IMR-90 (cell line): Measurements from ENCODE around the gene OGFOD1. TPM values are rescaled to one million over a fixed set of nuclear protein-coding genes. Genes with fewer than 3 reads are reported as not detected.

Experiments used
- ATAC-seq: fragments of 200-7000 bp; cut with Tn5 transposase; 2 replicates; pipeline ENCODE4 v1.9.1; 2020; ENCODE audit warnings: low read depth, mild to moderate bottlenecking, moderate library complexity
- BruUV-seq: library from RNA; stranded (reverse); fragments of 400-500 nt; replicated peaks from 2 replicates; lab custom pipeline; 2021; lab: Mats Ljungman, UMichigan
- CTCF ChIA-PET: fragments of 300-600 bp; formaldehyde crosslinking; extraction: SDS; loops from one replicate; lab custom pipeline; 2021; ENCODE audit warnings: antibody characterized with exemption; lab: Yijun Ruan, JAX
- POLR2A ChIA-PET: fragments of 300-600 bp; sonication (Branson Sonifier 250); formaldehyde crosslinking; loops from one replicate; lab custom pipeline; 2022; ENCODE audit warnings: antibody characterized with exemption; ENCODE audit not compliant: unreplicated experiment; lab: Charles Lee
- DNase-seq: peaks from one replicate; pipeline ENCODE4 v3.0.0; 2013
- H2AFZ ChIP-seq: replicated peaks from 2 replicates; pipeline ENCODE3; 2013; ENCODE audit warnings: low read length, mild to moderate bottlenecking; ENCODE audit not compliant: poor library complexity
- H2AK5ac ChIP-seq: 2 replicates; pipeline ENCODE4 v1.6.1; 2013; ENCODE audit warnings: low read depth, low read length, inconsistent platforms
- H2AK9ac ChIP-seq: replicated peaks from 2 replicates; pipeline ENCODE3; 2013; ENCODE audit warnings: mild to moderate bottlenecking, low read depth, low read length, moderate library complexity; ENCODE audit not compliant: poor library complexity
- H2BK120ac ChIP-seq: 2 replicates; pipeline ENCODE4 v1.6.1; 2013; ENCODE audit warnings: low read depth, low read length, inconsistent platforms
- H2BK15ac ChIP-seq: 3 replicates; pipeline ENCODE4 v1.6.1; 2013; ENCODE audit warnings: low read depth, low read length, inconsistent platforms
- H2BK20ac ChIP-seq: 2 replicates; pipeline ENCODE4 v1.6.1; 2013; ENCODE audit warnings: low read depth, mild to moderate bottlenecking, inconsistent platforms, low read length, moderate library complexity
- H2BK5ac ChIP-seq: 2 replicates; pipeline ENCODE4 v1.6.1; 2013; ENCODE audit warnings: mild to moderate bottlenecking, low read depth, low read length, inconsistent platforms; ENCODE audit not compliant: poor library complexity, severe bottlenecking
- H3K14ac ChIP-seq: replicated peaks from 2 replicates; pipeline ENCODE4 v1.6.1; 2013; ENCODE audit warnings: low read depth, low read length, inconsistent platforms
- H3K18ac ChIP-seq: 2 replicates; pipeline ENCODE4 v1.6.1; 2013; ENCODE audit warnings: low read depth, low read length, control low read depth
- H3K23ac ChIP-seq: 2 replicates; pipeline ENCODE4 v1.6.1; 2013; ENCODE audit warnings: low read depth, low read length, inconsistent platforms
- H3K27ac ChIP-seq: 2 replicates; pipeline ENCODE4 v1.5.1; 2013; ENCODE audit warnings: mild to moderate bottlenecking, control low read depth, low read length; ENCODE audit not compliant: insufficient read depth
- H3K27me3 ChIP-seq: 2 replicates; pipeline ENCODE4 v1.6.1; 2013; ENCODE audit warnings: low read length; ENCODE audit not compliant: control insufficient read depth, insufficient read depth
- H3K36me3 ChIP-seq: 2 replicates; pipeline ENCODE4 v1.6.1; 2013; ENCODE audit warnings: low read length, mixed read lengths; ENCODE audit not compliant: control insufficient read depth, insufficient read depth
- H3K4ac ChIP-seq: 2 replicates; pipeline ENCODE4 v1.6.1; 2013; ENCODE audit warnings: low read depth, low read length, inconsistent platforms
- H3K4me1 ChIP-seq: 2 replicates; pipeline ENCODE4 v1.6.1; 2013; ENCODE audit warnings: low read length, mixed read lengths; ENCODE audit not compliant: control insufficient read depth, insufficient read depth
- H3K4me2 ChIP-seq: 2 replicates; pipeline ENCODE4 v1.6.1; 2013; ENCODE audit warnings: low read depth, mild to moderate bottlenecking, control low read depth, low read length, moderate library complexity
- H3K4me3 ChIP-seq: 2 replicates; pipeline ENCODE4 v1.5.1; 2013; ENCODE audit warnings: low read depth, mild to moderate bottlenecking, control low read depth, low read length, moderate library complexity; ENCODE audit not compliant: insufficient read depth
- H3K56ac ChIP-seq: 2 replicates; pipeline ENCODE4 v1.6.1; 2013; ENCODE audit warnings: low read length, inconsistent platforms; ENCODE audit not compliant: insufficient read depth; ENCODE audit errors: extremely low read depth
- H3K79me1 ChIP-seq, 2 experiments: 2 replicates each; pipeline ENCODE4 v1.6.1; 2013; ENCODE audit warnings: low read length in 2 of 2, inconsistent platforms in 1 of 2, low read depth in 1 of 2
- H3K9ac ChIP-seq: 2 replicates; pipeline ENCODE4 v1.6.1; 2013; ENCODE audit warnings: low read depth, low read length, control low read depth
- H3K9me1 ChIP-seq: 2 replicates; pipeline ENCODE4 v1.6.1; 2013; ENCODE audit warnings: low read length, inconsistent platforms; ENCODE audit not compliant: insufficient read depth
- H3K9me3 ChIP-seq: 2 replicates; pipeline ENCODE4 v1.6.1; 2013; ENCODE audit warnings: low read length; ENCODE audit not compliant: control insufficient read depth, insufficient read depth
- H4K20me1 ChIP-seq: 2 replicates; pipeline ENCODE4 v1.6.1; 2013; ENCODE audit warnings: low read length, inconsistent platforms; ENCODE audit not compliant: insufficient read depth
- H4K5ac ChIP-seq: 2 replicates; pipeline ENCODE4 v1.6.1; 2013; ENCODE audit warnings: mild to moderate bottlenecking, low read depth, low read length, control low read depth
- H4K8ac ChIP-seq, 2 experiments: 2 replicates each; pipeline ENCODE4 v1.6.1; 2013; ENCODE audit warnings: low read depth in 2 of 2, low read length in 2 of 2, control low read depth in 1 of 2, inconsistent platforms in 1 of 2
- H4K91ac ChIP-seq: 2 replicates; pipeline ENCODE4 v1.6.1; 2013; ENCODE audit warnings: low read depth, low read length, inconsistent platforms; ENCODE audit not compliant: insufficient read depth
- BHLHE40 ChIP-seq: fragments of 150-350 bp; IDR thresholded peaks from 2 replicates; pipeline ENCODE4 v1.6.1; 2016; ENCODE audit warnings: mild to moderate bottlenecking, low read depth, low read length
- CEBPB ChIP-seq: IDR thresholded peaks from 2 replicates; pipeline ENCODE4 v1.6.1; 2012; ENCODE audit warnings: low read depth, low read length, improper control_type of control experiment
- CHD1 ChIP-seq: IDR thresholded peaks from 2 replicates; pipeline ENCODE4 v1.6.1; 2012; ENCODE audit warnings: low read depth, low read length, improper control_type of control experiment
- CTCF ChIP-seq: conservative IDR thresholded peaks from 2 replicates; pipeline ENCODE4 v1.5.1; 2012; ENCODE audit warnings: mild to moderate bottlenecking, low read depth, low read length, improper control_type of control experiment
- ELK1 ChIP-seq: fragments of 150-350 bp; IDR thresholded peaks from 2 replicates; pipeline ENCODE4 v1.6.1; 2016; ENCODE audit warnings: low read depth, mild to moderate bottlenecking, low read length, moderate library complexity, borderline replicate concordance
- FOS ChIP-seq: fragments of 150-350 bp; IDR thresholded peaks from 2 replicates; pipeline ENCODE4 v1.6.1; 2016; ENCODE audit warnings: low read depth, low read length
- MAFK ChIP-seq: IDR thresholded peaks from 2 replicates; pipeline ENCODE4 v1.6.1; 2012; ENCODE audit warnings: low read depth, low read length, improper control_type of control experiment
- MAZ ChIP-seq: IDR thresholded peaks from 2 replicates; pipeline ENCODE4 v1.6.1; 2012; ENCODE audit warnings: low read depth, mild to moderate bottlenecking, low read length, improper control_type of control experiment, moderate library complexity, borderline replicate concordance
- MXI1 ChIP-seq: IDR thresholded peaks from 2 replicates; pipeline ENCODE4 v1.6.1; 2012; ENCODE audit warnings: low read depth, mild to moderate bottlenecking, low read length, moderate library complexity, borderline replicate concordance
- NFE2L2 ChIP-seq: fragments of 150-350 bp; IDR thresholded peaks from 2 replicates; pipeline ENCODE4 v1.6.1; 2016; ENCODE audit warnings: low read depth, mild to moderate bottlenecking, low read length
- POLR2A ChIP-seq: IDR thresholded peaks from 2 replicates; pipeline ENCODE4 v1.6.1; 2012; ENCODE audit warnings: mild to moderate bottlenecking, low read depth, low read length
- RAD21 ChIP-seq: IDR thresholded peaks from 2 replicates; pipeline ENCODE4 v1.6.1; 2012; ENCODE audit warnings: low read length, improper control_type of control experiment
- RCOR1 ChIP-seq: IDR thresholded peaks from 2 replicates; pipeline ENCODE4 v1.6.1; 2012; ENCODE audit warnings: mild to moderate bottlenecking, low read length, improper control_type of control experiment; ENCODE audit not compliant: insufficient replicate concordance
- RFX5 ChIP-seq: IDR thresholded peaks from 2 replicates; pipeline ENCODE4 v1.8.0; 2012; ENCODE audit warnings: low read depth, mild to moderate bottlenecking, low read length, moderate library complexity
- SMC3 ChIP-seq: fragments of 150-350 bp; IDR thresholded peaks from 2 replicates; pipeline ENCODE4 v1.6.1; 2016; ENCODE audit warnings: low read depth, mild to moderate bottlenecking, antibody characterized with exemption, low read length, moderate library complexity
- WGBS, 2 experiments: methylation state at CpG; one replicate each; pipeline versions ENCODE4 v1.1.5 to v1.1.7; 2013; ENCODE audit warnings: missing lambda C conversion rate in 2 of 2; ENCODE audit not compliant: insufficient read length in 1 of 2; ENCODE audit errors: extremely low coverage in 2 of 2; 5-methylcytosine and 5-hydroxymethylcytosine counted together
- dilution Hi-C: fragments of 300-500 bp; cut with HindIII; formaldehyde crosslinking; loops from one replicate; pipeline ENCODE4 v1.14.3; 2018; ENCODE audit warnings: low sequenced_read_pairs; ENCODE audit not compliant: unreplicated experiment
- in situ Hi-C: fragments of 300-500 bp; cut with MboI; formaldehyde crosslinking; loops from 3 replicates; pipeline ENCODE4 v1.14.3; 2019; ENCODE audit warnings: low sequenced_read_pairs, inconsistent platforms, mixed read lengths
- intact Hi-C: fragments of 100-400 bp; cut with micrococcal nuclease; formaldehyde crosslinking; loops from 2 replicates; pipeline ENCODE4 v1.10.0; 2022
- polyA plus RNA-seq, 3 experiments: library from polyadenylated mRNA; depleted of rRNA; stranded (reverse); fragments of >200 nt; gene quantifications; 2 replicates each; pipeline ENCODE4 v1.2.3, GENCODE V29; 2012; ENCODE audit warnings: low replicate concordance in 1 of 3
- total RNA-seq: library from RNA; depleted of rRNA; stranded (reverse); fragments of >200 nt; gene quantifications from 2 replicates; pipeline ENCODE4 v1.2.3, GENCODE V29; 2012
- TF ChIP-seq, protein P1 (sequence below): fragments of 150-350 bp; IDR thresholded peaks from 2 replicates; pipeline ENCODE4 v1.6.1; 2017; ENCODE audit warnings: mild to moderate bottlenecking, antibody characterized with exemption, low read length, low read depth

The OGFOD1 gene
- total and polyA plus RNA-seq, 2 of the 4 experiments (the other 2 are of a cell fraction), result 43.5 to 103 TPM

DNA sequence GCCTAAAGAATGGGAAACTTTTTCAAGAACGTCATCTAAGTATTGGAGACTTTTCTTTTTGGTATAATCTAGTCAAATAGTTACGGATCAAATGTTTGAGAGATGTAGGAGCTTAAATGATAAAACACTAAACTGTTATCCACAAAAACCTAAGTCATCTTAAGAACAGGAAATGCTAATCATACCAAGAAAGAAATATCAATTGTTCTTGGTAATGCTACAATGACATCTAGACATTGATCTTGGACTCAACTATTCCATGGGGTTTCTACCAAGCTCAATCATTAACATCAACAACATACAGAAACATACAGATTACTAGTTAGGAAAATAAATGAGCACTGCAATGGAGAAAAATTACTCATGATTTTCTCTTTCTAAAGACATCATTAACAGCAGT lies 4.1 kb upstream of the OGFOD1 start:
- no peak overlapping the region for H3K14ac ChIP-seq
- dilution Hi-C loops, result no loop called here
- POLR2A ChIA-PET, result no interaction called here

More for the DNA sequence above, 4.1 kb upstream of the OGFOD1 start:
- no peak overlapping the region for H2BK120ac ChIP-seq
- no peak overlapping the region for H3K18ac ChIP-seq
- ATAC-seq (no peak), DNase-seq (no peak)
- TF ChIP-seq SMC3 (no peak), MAZ (no peak), NFE2L2 (no peak), CHD1 (no peak), RCOR1 (no peak), POLR2A (no peak), CEBPB (no peak), RAD21 (no peak), MXI1 (no peak), CTCF (no peak), FOS (no peak), RFX5 (no peak), MAFK (no peak), ELK1 (no peak), BHLHE40 (no peak)
- TF ChIP-seq, protein P1, sequence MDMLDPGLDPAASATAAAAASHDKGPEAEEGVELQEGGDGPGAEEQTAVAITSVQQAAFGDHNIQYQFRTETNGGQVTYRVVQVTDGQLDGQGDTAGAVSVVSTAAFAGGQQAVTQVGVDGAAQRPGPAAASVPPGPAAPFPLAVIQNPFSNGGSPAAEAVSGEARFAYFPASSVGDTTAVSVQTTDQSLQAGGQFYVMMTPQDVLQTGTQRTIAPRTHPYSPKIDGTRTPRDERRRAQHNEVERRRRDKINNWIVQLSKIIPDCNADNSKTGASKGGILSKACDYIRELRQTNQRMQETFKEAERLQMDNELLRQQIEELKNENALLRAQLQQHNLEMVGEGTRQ, result no peak
- no peak overlapping the region for H2AK5ac ChIP-seq
- no peaks in the 10 kb centered on the region for H3K9me1 ChIP-seq
- H3K9me3 ChIP-seq, result no peaks in the 10 kb centered on the region
- no peak overlapping the region for H3K23ac ChIP-seq
- H3K4me3 ChIP-seq, result no peak overlapping the region
- peaks cover 12% of the 10 kb centered on the region for H3K36me3 ChIP-seq
- in situ Hi-C loops (no loop called here), intact Hi-C loops (no loop called here)
- no peaks in the 10 kb centered on the region for H3K27me3 ChIP-seq
- H3K9ac ChIP-seq, result no peak overlapping the region
- H2AFZ ChIP-seq, result no peak overlapping the region
- BruUV-seq, result no TSS peak
- H4K8ac ChIP-seq, result no peak overlapping the region
- CTCF ChIA-PET, result interaction anchor here (0.7 kb wide), 1 partner anchor 17 kb away, joined by 3 read pairs; no protein-coding TSS in a partner anchor
- H4K20me1 ChIP-seq, result peaks cover 13% of the 10 kb centered on the region; the same call in 1 of the 2 replicates
- WGBS, 2 experiments, result no CpG with 5 or more reads among the region's 2 CpGs
- H4K91ac ChIP-seq, result no peak overlapping the region
- H3K4me2 ChIP-seq, result no peak overlapping the region
- H2AK9ac ChIP-seq, result no peak overlapping the region
- peaks cover 2% of the 10 kb centered on the region; the same call in 1 of the 2 replicates for H3K4me1 ChIP-seq
- no peak overlapping the region for H3K27ac ChIP-seq
- H3K79me1 ChIP-seq, result peaks cover 15 to 36% of the 10 kb centered on the region in 2 experiments
- H3K56ac ChIP-seq, result no peak overlapping the region
- H3K4ac ChIP-seq, result no peak overlapping the region
- no peak overlapping the region for H4K5ac ChIP-seq
- H2BK5ac ChIP-seq, result no peak overlapping the region
- H2BK20ac ChIP-seq, result no peak overlapping the region
- H2BK15ac ChIP-seq, result no peak overlapping the region
